NCI-H1436 (cell line): ENCODE data around the gene RBM28.

Experiments
- DNase-seq: peaks from one replicate; lab custom pipeline; 2025; lab: John Stamatoyannopoulos, UW

RBM28 gene

GRCh38 chr7:128259131-128260061 is 84.3 kb downstream of the RBM28 start:
- no peak for DNase-seq

- no peak for DNase-seq
Observed at GRCh38 chr7:128257458-128257857, 86.2 kb downstream of the RBM28 start.

GRCh38 chr7:128255271-128255670 is 88.4 kb downstream of the RBM28 start:
- DNase-seq = no peak

- no peak for DNase-seq
Observed at GRCh38 chr7:128254470-128254869, 89.2 kb downstream of the RBM28 start.

GRCh38 chr7:128253701-128254100 is 90.0 kb downstream of the RBM28 start:
- no peak for DNase-seq

GRCh38 chr7:128251337-128251736 is 92.4 kb downstream of the RBM28 start:
- DNase-seq = no peak
